Esophagus (tissue), 2 donors: ENCODE measurements around the gene PALLD. TPM values are rescaled to one million over a fixed set of nuclear protein-coding genes. Genes with fewer than 3 reads are reported as not detected.

ENCODE experiments used
- H3K27ac ChIP-seq, 2 donors: one replicate each; pipeline ENCODE4 v1.5.1; 2013; ENCODE audit warnings: low read depth in 2 of 2, mild to moderate bottlenecking in 2 of 2, inconsistent platforms in 1 of 2, low read length in 1 of 2, moderate library complexity in 1 of 2
- H3K27me3 ChIP-seq, 2 donors: one replicate each; pipeline ENCODE4 v1.6.1; 2013; ENCODE audit warnings: low read length in 2 of 2, control low read depth in 1 of 2, mild to moderate bottlenecking in 1 of 2; ENCODE audit not compliant: insufficient read depth in 2 of 2, control insufficient read depth in 1 of 2
- H3K36me3 ChIP-seq, 2 donors: one replicate each; pipeline ENCODE4 v1.6.1; 2013; ENCODE audit warnings: low read length in 1 of 2; ENCODE audit not compliant: control insufficient read depth in 2 of 2, insufficient read depth in 2 of 2
- H3K4me1 ChIP-seq, 2 donors: one replicate each; pipeline ENCODE4 v1.6.1; 2013; ENCODE audit warnings: low read length in 1 of 2; ENCODE audit not compliant: control insufficient read depth in 2 of 2, insufficient read depth in 2 of 2
- H3K4me3 ChIP-seq, 2 donors: one replicate each; pipeline ENCODE4 v1.5.1; 2013; ENCODE audit warnings: low read length in 2 of 2, mild to moderate bottlenecking in 2 of 2, low read depth in 1 of 2, moderate library complexity in 1 of 2
- H3K9me3 ChIP-seq, 2 donors: one replicate each; pipeline ENCODE4 v1.6.1; 2013; ENCODE audit warnings: mild to moderate bottlenecking in 2 of 2, low read depth in 1 of 2, low read length in 1 of 2, moderate library complexity in 1 of 2; ENCODE audit not compliant: control insufficient read depth in 2 of 2, insufficient read depth in 1 of 2
- WGBS, 2 donors: extraction: QIAGEN DNeasy Blood & Tissue Kit; methylation state at CpG; one replicate each; pipeline ENCODE4 v1.1.7; 2013; 5-methylcytosine and 5-hydroxymethylcytosine counted together
- polyA plus RNA-seq, 2 donors: library from polyadenylated mRNA; stranded (reverse); fragments of 200-250 nt; gene quantifications; one replicate each; pipeline ENCODE4 v1.2.3, GENCODE V29; 2013
- donor health status: healthy with polysubstance abuse.
- donor health status: Bipolar disorder and iron deficiency.

The PALLD gene
- polyA plus RNA-seq, 2 donors, result 34.7 to 101 TPM

DNA sequence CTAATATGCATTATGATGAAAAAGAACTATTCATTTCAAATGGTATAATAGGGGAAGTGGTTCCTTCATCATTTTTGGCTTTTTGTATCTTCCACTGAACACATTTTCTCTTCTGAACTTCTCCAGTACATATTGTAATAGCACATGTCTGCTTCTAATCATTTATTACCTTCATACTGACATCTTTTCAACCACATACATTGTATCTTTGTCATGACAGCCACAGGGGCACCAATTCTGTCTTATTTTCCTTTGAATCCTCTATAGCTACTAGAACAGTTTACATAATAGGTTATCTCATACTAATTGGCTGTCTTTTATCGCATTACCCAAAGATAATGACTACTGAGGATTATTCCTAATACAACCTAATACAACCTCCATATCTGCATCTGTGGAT lies 37.7 kb downstream of the PALLD start:
- Histone ChIP-seq H3K4me1 (no peaks in the 10 kb centered on the region), H3K27me3 (peaks cover 0 to 2% of the 10 kb centered on the region in 2 donors), H3K27ac (no peak overlapping the region), H3K9me3 (no peaks in the 10 kb centered on the region), H3K4me3 (no peak overlapping the region), H3K36me3 (no peaks in the 10 kb centered on the region)
- WGBS, 2 donors, result 69 to 100% methylated on average over 1 of the region's 1 CpG

DNA sequence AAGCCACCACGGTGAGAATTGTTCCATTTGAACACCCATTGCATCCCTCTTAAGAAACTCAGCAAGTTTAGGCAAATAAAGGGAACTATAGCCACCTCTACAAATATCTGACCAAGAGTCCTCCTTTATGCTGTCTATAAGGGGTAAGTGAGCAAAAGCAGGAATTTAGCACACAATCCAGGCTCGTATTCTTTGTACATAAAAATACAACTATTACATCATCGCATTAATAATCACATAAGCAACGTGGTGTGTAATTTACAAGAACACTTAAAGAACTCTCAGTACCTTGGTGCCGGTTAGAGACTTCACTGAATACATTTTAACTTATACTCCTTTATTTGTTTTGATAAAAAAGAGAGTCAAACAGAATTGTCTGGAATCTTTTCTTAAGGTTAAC lies 38.8 kb downstream of the PALLD start:
- Histone ChIP-seq H3K4me3 (no peak overlapping the region), H3K27ac (no peak overlapping the region), H3K27me3 (peaks cover 0 to 2% of the 10 kb centered on the region in 2 donors), H3K9me3 (no peaks in the 10 kb centered on the region), H3K4me1 (no peaks in the 10 kb centered on the region), H3K36me3 (no peaks in the 10 kb centered on the region)
- 66 to 73% methylated on average over 5 of the region's 5 CpGs for WGBS, 2 donors

DNA sequence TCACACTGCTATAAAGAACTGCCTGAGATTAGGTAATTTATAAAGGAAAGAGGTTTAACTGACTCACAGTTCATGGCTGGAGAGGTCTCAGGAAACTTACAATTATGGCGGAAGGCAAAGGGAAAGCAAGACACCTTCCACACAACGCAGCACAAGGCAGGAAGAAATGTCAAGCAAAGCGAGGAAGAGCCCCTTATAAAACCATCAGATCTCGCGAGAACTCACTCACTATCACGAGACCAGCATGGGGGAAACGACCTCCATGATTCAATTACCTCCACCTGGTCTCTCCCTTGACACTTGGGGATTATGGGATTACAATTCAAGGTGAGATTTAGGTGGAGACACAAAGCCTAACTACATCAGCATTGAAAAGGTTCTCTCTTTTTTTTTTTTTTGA lies 39.6 kb downstream of the PALLD start:
- Histone ChIP-seq H3K4me1 (no peaks in the 10 kb centered on the region), H3K36me3 (no peaks in the 10 kb centered on the region), H3K4me3 (no peak overlapping the region), H3K27ac (no peak overlapping the region), H3K9me3 (no peaks in the 10 kb centered on the region), H3K27me3 (peaks cover 0 to 2% of the 10 kb centered on the region in 2 donors)
- WGBS, 2 donors, result 74 to 79% methylated on average over 7 of the region's 7 CpGs

DNA sequence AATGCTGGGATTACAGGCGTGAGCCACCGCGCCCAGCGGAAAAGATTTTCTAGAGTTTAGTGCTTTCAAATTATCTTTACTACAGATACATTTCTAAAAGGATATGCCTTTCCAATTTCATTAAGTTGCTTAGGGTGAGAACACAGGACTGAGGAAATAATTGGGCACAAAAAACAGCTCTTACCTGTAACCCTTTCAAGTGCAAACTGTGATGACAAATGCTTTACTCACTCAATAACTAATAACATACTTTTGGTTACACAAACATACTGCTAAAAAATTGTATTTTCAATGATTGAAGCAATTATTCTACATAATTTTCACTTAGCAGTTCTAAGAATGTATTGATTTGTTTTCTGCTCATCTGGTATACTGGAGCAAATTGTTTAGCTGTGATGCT lies 40.2 kb downstream of the PALLD start:
- no peak overlapping the region for H3K4me3 ChIP-seq
- H3K9me3 ChIP-seq, result no peaks in the 10 kb centered on the region
- no peak overlapping the region for H3K27ac ChIP-seq
- WGBS, 2 donors, result 99 to 100% methylated on average over 4 of the region's 4 CpGs
- peaks cover 0 to 2% of the 10 kb centered on the region in 2 donors for H3K27me3 ChIP-seq
- no peaks in the 10 kb centered on the region for H3K4me1 ChIP-seq
- H3K36me3 ChIP-seq, result no peaks in the 10 kb centered on the region

DNA sequence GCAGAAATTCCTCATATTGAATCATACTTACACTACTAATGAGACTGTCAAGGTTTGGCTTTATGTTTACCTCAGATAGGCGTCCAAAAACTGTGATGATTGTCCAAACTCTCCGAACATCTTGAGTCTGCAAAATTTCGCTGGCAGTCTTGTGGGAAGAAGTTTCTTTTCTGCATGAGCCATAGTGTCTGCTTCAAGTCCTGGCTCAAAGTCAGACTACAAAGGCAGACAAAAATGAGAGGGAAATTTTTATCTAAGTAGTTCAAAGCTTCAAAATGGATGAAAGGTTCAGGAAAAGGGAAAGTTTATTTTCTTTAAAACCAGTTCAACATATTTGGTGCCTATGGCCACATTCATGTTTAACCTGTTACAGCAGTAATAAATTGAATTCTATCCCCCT lies 40.7 kb downstream of the PALLD start:
- no peaks in the 10 kb centered on the region for H3K4me1 ChIP-seq
- H3K4me3 ChIP-seq, result no peak overlapping the region
- WGBS, 2 donors, result 37 to 48% methylated on average over 3 of the region's 3 CpGs
- H3K27me3 ChIP-seq, result peaks cover 0 to 2% of the 10 kb centered on the region in 2 donors
- H3K27ac ChIP-seq, result no peak overlapping the region
- H3K36me3 ChIP-seq, result no peaks in the 10 kb centered on the region
- no peaks in the 10 kb centered on the region for H3K9me3 ChIP-seq

DNA sequence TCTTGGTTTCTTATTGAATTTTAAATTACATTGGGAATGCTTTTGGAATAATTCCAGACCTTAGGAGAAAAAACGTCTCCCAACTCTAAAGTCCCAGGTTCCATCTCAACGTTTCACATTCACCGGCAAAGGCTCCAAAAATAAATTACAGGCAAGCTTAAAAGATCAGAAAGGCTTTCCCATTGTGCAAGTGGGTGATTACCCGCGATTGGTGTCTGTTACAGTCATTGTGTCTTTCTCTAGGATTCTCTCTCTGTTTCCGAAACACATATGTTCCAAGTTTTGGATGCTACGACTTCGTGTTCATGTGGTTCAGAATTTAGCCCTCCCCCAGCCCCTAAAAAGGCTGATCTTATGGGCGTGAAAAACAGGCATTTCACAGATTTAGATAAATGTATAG lies 41.8 kb downstream of the PALLD start:
- no peaks in the 10 kb centered on the region for H3K4me1 ChIP-seq
- WGBS, 2 donors, result 67 to 73% methylated on average over 9 of the region's 9 CpGs
- peaks cover 0 to 2% of the 10 kb centered on the region in 2 donors for H3K27me3 ChIP-seq
- H3K4me3 ChIP-seq, result no peak overlapping the region
- H3K27ac ChIP-seq, result no peak overlapping the region
- H3K36me3 ChIP-seq, result no peaks in the 10 kb centered on the region
- no peaks in the 10 kb centered on the region for H3K9me3 ChIP-seq

DNA sequence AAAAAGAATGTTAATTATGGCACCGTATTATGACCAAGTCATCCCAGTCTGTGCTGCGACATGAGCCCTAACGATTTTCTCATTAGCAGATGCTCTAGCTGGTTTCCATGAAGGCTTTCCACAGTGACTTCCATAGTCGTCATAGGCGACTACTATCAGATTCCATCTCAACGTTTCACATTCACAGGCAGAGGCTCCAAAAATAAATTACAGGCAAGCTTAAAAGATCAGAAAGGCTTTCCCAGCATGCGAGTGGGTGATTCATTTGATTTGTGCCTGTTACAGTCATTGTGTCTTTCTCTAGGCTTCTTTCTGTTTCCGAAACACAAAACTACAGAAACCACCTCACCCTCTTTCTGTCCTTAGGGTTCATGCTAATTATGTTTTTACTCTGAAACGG lies 43.2 kb downstream of the PALLD start:
- no peaks in the 10 kb centered on the region for H3K27me3 ChIP-seq
- H3K4me1 ChIP-seq, result no peaks in the 10 kb centered on the region
- no peak overlapping the region for H3K27ac ChIP-seq
- 69 to 72% methylated on average over 9 of the region's 9 CpGs for WGBS, 2 donors
- no peak overlapping the region for H3K4me3 ChIP-seq
- no peaks in the 10 kb centered on the region for H3K36me3 ChIP-seq
- H3K9me3 ChIP-seq, result no peaks in the 10 kb centered on the region

DNA sequence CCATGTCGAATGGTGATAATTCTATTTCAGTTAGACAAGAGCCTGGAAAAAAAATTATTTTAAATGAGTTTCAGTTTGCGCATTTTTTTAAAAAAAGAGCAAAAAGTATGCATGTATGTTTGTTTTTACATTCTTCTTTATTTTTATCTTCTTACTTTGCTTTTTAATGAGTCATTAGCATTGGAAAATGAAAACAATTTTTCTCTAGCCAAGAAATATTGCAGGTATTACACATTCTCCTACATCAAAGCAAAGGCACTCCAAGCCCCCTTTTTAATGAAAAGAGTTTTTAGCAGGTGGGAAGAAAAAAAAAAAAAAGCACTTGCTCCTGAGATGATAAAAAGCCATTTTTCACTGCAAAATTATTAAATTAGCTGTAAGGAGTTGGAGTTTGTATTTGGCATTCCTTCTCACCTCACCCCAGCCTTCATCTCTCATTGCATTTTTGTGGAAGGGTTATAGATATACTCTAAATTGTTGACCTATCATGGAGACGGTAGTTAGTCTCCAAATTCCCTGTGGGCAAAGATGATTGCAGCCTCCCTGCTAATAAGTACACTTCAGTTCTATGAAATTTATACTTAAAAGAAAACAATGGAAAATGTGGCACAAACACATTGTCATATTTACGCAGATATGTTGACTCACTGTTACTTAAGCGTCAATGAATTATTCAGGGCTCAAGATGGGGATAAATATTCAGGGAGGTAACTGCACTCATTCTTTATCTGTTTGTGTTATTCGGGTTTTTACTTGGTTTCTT lies 43.8 kb downstream of the PALLD start:
- H3K27me3 ChIP-seq, result no peaks in the 10 kb centered on the region
- no peaks in the 10 kb centered on the region for H3K36me3 ChIP-seq
- 79 to 83% methylated on average over 6 of the region's 6 CpGs for WGBS, 2 donors
- no peak overlapping the region for H3K4me3 ChIP-seq
- no peaks in the 10 kb centered on the region for H3K4me1 ChIP-seq
- no peak overlapping the region for H3K27ac ChIP-seq
- H3K9me3 ChIP-seq, result no peaks in the 10 kb centered on the region

DNA sequence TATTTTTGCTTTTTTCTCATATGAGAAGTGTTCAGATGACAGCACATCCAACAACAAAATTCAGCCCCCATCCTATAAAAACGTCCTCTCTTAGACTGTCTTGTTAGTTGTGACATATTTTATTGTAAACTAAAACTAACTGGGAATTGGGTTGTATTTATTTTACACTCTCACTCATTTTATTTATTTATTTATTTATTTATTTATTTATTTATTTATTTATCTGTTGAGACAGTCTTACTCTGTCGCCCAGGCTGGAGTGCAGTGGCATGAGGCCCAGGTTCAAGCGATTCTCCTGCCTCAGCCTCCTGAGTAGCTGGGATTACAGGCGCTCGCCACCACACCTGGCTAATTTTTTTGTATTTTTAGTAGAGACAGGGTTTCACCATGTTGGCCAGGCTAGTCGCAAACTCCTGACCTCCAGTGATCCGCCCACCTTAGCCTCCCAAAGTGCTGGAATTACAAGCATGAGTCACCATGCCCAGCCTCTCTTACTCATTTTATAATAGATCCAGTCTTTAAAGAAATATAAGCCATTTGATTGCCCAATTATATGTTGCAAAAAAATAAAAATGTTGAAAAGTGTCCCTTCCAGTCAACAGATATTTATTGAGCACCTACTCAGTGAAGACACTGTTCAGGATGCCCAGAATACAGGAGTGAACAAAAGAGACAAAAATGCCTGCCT lies 44.6 kb downstream of the PALLD start:
- no peak overlapping the region for H3K4me3 ChIP-seq
- no peaks in the 10 kb centered on the region for H3K9me3 ChIP-seq
- H3K27me3 ChIP-seq, result no peaks in the 10 kb centered on the region
- no peaks in the 10 kb centered on the region for H3K4me1 ChIP-seq
- WGBS, 2 donors, result 78 to 82% methylated on average over 7 of the region's 7 CpGs
- H3K36me3 ChIP-seq, result no peaks in the 10 kb centered on the region
- no peak overlapping the region for H3K27ac ChIP-seq

DNA sequence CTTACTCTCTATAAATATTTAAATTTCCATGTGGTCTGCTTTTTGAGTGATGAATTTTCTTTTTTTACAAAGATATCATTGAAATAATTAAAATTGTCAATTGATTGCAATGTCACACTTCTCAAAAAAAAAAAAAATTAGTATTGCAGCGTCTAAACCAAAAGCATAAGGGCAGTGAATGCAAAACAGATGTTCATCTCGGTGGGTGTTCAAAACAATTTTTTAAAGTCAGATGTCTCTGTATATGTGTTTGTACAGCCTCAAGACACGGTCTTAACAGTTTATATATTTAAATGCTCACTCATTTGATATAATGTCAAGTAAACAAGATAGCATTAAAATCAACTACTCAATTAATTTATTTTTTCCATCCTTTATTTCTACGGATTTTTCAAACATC lies 52.3 kb downstream of the PALLD start:
- Histone ChIP-seq H3K27me3 (peaks cover 0 to 3% of the 10 kb centered on the region in 2 donors), H3K27ac (no peak overlapping the region), H3K36me3 (no peaks in the 10 kb centered on the region), H3K4me3 (no peak overlapping the region), H3K4me1 (no peaks in the 10 kb centered on the region), H3K9me3 (no peaks in the 10 kb centered on the region)
- WGBS, 2 donors, result 65 to 73% methylated on average over 4 of the region's 4 CpGs
